Keratinocyte (primary cell): ENCODE measurements around the gene CACNG7. TPM values are rescaled to one million over a fixed set of nuclear protein-coding genes. Genes with fewer than 3 reads are reported as not detected.

Experiments used
- DNase-seq: peaks from one replicate; pipeline ENCODE4 v3.0.0-alpha.2; 2011; ENCODE audit warnings: low read depth, missing footprints, low spot score
- FAIRE-seq: peaks from 2 replicates; lab custom pipeline; 2011; peaks lifted over from hg19 to GRCh38; lab: Jason Lieb, UNC
- H2AFZ ChIP-seq: 2 replicates; pipeline ENCODE4 v1.6.0; 2012; ENCODE audit warnings: low read length, control low read depth, inconsistent platforms; ENCODE audit not compliant: control insufficient read depth
- H3K27ac ChIP-seq: 2 replicates; pipeline ENCODE4 v1.5.1; 2011; ENCODE audit warnings: low read length; ENCODE audit not compliant: control insufficient read depth, insufficient read depth
- H3K27me3 ChIP-seq: 3 replicates; pipeline ENCODE4 v1.6.0; 2011; ENCODE audit warnings: low read length; ENCODE audit not compliant: control insufficient read depth, insufficient read depth; ENCODE audit errors: extremely low read depth
- H3K36me3 ChIP-seq, 2 experiments: 2 replicates in 1 of 2; 3 replicates in 1 of 2; pipeline ENCODE4 v1.5.1; 2011; ENCODE audit warnings: low read length in 2 of 2, mild to moderate bottlenecking in 1 of 2; ENCODE audit not compliant: control insufficient read depth in 2 of 2, insufficient read depth in 2 of 2; ENCODE audit errors: extremely low read depth in 1 of 2
- H3K4me1 ChIP-seq: 3 replicates; pipeline ENCODE4 v1.5.1; 2011; ENCODE audit warnings: low read length; ENCODE audit not compliant: control insufficient read depth, insufficient read depth; ENCODE audit errors: extremely low read depth
- H3K4me2 ChIP-seq: 3 replicates; pipeline ENCODE4 v1.6.0; 2011; ENCODE audit warnings: low read depth, low read length; ENCODE audit not compliant: control insufficient read depth, insufficient read depth; ENCODE audit errors: extremely low read depth
- H3K4me3 ChIP-seq, 3 experiments: fragments of 200-600 bp in 1 of 3; sonication (generic) in 1 of 3; 2 replicates in 2 of 3; 3 replicates in 1 of 3; pipeline ENCODE4 v1.5.1; 2011 to 2016; ENCODE audit warnings: low read length in 3 of 3, mild to moderate bottlenecking in 3 of 3, control low read depth in 2 of 3, inconsistent platforms in 1 of 3, low read depth in 1 of 3, mixed read lengths in 1 of 3, mixed run types in 1 of 3, moderate library complexity in 1 of 3; ENCODE audit not compliant: control insufficient read depth in 2 of 3, insufficient read depth in 2 of 3; ENCODE audit errors: extremely low read depth in 1 of 3
- H3K79me2 ChIP-seq: 2 replicates; pipeline ENCODE4 v1.6.0; 2012; ENCODE audit warnings: low read length; ENCODE audit not compliant: control insufficient read depth, insufficient read depth
- H3K9ac ChIP-seq: 3 replicates; pipeline ENCODE4 v1.6.0; 2011; ENCODE audit warnings: low read length; ENCODE audit not compliant: control insufficient read depth, insufficient read depth; ENCODE audit errors: extremely low read depth
- H3K9me1 ChIP-seq: 3 replicates; pipeline ENCODE4 v1.6.0; 2011; ENCODE audit warnings: low read length; ENCODE audit not compliant: control insufficient read depth, insufficient read depth; ENCODE audit errors: extremely low read depth
- H3K9me3 ChIP-seq: 2 replicates; pipeline ENCODE4 v1.5.1; 2012; ENCODE audit warnings: low read depth, low read length; ENCODE audit not compliant: control insufficient read depth
- H4K20me1 ChIP-seq: 3 replicates; pipeline ENCODE4 v1.6.0; 2011; ENCODE audit warnings: low read length; ENCODE audit not compliant: control insufficient read depth, insufficient read depth; ENCODE audit errors: extremely low read depth
- EZH2 ChIP-seq: IDR thresholded peaks from one replicate; pipeline ENCODE4 v1.6.1; 2012; ENCODE audit warnings: inconsistent platforms, mild to moderate bottlenecking, low read length, moderate library complexity
- dilution Hi-C: fragments of 300-500 bp; cut with MboI; formaldehyde crosslinking; loops from one replicate; pipeline ENCODE4 v1.7.0; 2020; ENCODE audit warnings: low sequenced_read_pairs; ENCODE audit not compliant: extremely low pct_ligation_motif_present
- polyA plus RNA-seq, 5 experiments: library from polyadenylated mRNA; depleted of rRNA in 3 of 5; stranded (reverse) in 3 of 5; stranded (forward) in 1 of 5; unstranded in 1 of 5; fragments of >200 nt; gene quantifications; 1 replicate in 1 of 5; 2 replicates in 3 of 5; 3 replicates in 1 of 5; pipeline versions ENCODE4 v1.2.1 to v1.2.3, GENCODE V29; 2011 to 2012; ENCODE audit warnings: missing spikeins in 2 of 5, low read depth in 1 of 5, low replicate concordance in 1 of 5
- TF ChIP-seq, protein P1 (sequence below), 3 experiments: IDR thresholded peaks in 1 of 3; conservative IDR thresholded peaks in 1 of 3; optimal IDR thresholded peaks in 1 of 3; 2 replicates in 2 of 3; 3 replicates in 1 of 3; pipeline versions ENCODE3 to v1.5.1; 2011; ENCODE audit warnings: low read length in 3 of 3, mild to moderate bottlenecking in 3 of 3, moderate library complexity in 2 of 3, control low read depth in 1 of 3, inconsistent platforms in 1 of 3; ENCODE audit not compliant: insufficient read depth in 2 of 3; ENCODE audit errors: extremely low read depth in 1 of 3

Gene CACNG7
- polyA plus RNA-seq, 1 donor (not counting 4 experiments of a cell fraction or from before 2014, with no cell fraction given), result not detected

DNA sequence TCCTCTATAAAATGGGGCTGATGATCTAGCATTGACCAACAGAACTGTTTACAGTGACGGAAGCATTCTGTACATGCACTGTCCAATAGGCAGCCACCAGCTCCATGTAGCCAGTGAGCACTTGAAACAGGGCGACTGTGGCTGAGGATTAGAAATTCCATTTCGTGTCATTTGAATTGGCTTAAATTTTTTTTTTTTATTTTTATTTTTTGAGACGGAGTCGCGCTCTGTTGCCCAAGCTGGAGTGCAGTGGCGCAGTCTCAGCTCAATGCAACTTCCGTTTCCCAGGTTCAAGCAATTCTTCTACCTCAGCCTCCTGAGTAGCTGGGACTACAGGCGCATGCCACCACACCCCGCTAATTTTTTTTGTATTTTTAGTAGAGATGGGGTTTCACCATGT, 24.0 kb upstream of the CACNG7 start:
- H3K9me1 ChIP-seq, result no peaks in the 10 kb centered on the region
- TF ChIP-seq, protein P1, sequence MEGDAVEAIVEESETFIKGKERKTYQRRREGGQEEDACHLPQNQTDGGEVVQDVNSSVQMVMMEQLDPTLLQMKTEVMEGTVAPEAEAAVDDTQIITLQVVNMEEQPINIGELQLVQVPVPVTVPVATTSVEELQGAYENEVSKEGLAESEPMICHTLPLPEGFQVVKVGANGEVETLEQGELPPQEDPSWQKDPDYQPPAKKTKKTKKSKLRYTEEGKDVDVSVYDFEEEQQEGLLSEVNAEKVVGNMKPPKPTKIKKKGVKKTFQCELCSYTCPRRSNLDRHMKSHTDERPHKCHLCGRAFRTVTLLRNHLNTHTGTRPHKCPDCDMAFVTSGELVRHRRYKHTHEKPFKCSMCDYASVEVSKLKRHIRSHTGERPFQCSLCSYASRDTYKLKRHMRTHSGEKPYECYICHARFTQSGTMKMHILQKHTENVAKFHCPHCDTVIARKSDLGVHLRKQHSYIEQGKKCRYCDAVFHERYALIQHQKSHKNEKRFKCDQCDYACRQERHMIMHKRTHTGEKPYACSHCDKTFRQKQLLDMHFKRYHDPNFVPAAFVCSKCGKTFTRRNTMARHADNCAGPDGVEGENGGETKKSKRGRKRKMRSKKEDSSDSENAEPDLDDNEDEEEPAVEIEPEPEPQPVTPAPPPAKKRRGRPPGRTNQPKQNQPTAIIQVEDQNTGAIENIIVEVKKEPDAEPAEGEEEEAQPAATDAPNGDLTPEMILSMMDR (optimal IDR thresholded peaks at IDR 0.05 in 1 of 3, IDR thresholded peaks at IDR 0.05 in 1 of 3, conservative IDR thresholded peaks at IDR 0.05 in 1 of 3; ENCODE audit: extremely low read depth in 1 of 3, insufficient read depth in 2 of 3, low read length in 3 of 3), result no peak
- TF ChIP-seq EZH2, result no peak
- no peak for DNase-seq
- H3K4me2 ChIP-seq, result no peak overlapping the region
- H3K36me3 ChIP-seq, result no peaks in the 10 kb centered on the region
- peaks cover 10% of the 10 kb centered on the region for H3K4me1 ChIP-seq
- H3K4me3 ChIP-seq, result no peak overlapping the region
- no peak overlapping the region for H2AFZ ChIP-seq
- no peak overlapping the region for H3K27ac ChIP-seq
- dilution Hi-C loops, result no loop called here
- FAIRE-seq, result no peak
- H3K9ac ChIP-seq, result no peak overlapping the region
- H3K79me2 ChIP-seq, result no peaks in the 10 kb centered on the region
- H3K9me3 ChIP-seq, result no peaks in the 10 kb centered on the region
- H4K20me1 ChIP-seq, result no peaks in the 10 kb centered on the region
- H3K27me3 ChIP-seq, result peaks cover 36% of the 10 kb centered on the region

DNA sequence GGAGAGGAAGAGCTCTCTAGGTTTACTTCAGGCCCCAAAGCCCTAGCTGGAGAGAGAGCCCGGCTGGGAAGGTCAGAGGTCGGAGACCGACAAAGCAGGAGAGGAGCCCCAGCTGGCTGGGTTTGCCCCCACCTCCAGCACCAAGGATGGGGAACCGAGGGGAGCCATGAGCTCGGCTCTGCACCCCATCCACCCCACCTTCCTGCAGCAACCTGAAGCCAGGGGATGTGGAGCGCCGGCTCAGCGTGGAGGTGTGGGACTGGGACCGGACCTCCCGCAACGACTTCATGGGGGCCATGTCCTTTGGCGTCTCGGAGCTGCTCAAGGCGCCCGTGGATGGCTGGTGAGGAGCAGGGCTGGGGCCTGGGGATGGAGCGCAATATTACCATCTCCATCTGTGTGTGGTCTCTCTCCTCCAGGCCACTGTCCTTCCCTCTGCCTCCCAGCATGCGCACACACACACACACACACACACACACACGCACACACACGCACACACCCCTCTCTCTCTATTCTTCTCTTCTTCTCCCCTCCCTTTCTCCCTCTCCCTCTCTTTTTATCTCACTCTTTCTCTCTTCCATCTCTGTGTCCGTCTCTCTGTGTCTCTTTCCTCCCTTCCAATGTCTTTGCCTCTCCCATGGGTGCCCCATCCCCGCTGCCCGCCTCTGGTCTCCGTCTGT, 16.6 kb upstream of the CACNG7 start:
- Histone ChIP-seq H3K27ac (no peak overlapping the region), H3K27me3 (no peaks in the 10 kb centered on the region), H3K9ac (no peak overlapping the region), H3K4me2 (no peak overlapping the region), H3K4me1 (no peaks in the 10 kb centered on the region), H3K9me1 (no peaks in the 10 kb centered on the region), H3K36me3 (no peaks in the 10 kb centered on the region), H4K20me1 (no peaks in the 10 kb centered on the region), H3K9me3 (no peaks in the 10 kb centered on the region), H3K4me3 (no peak overlapping the region), H3K79me2 (no peaks in the 10 kb centered on the region), H2AFZ (no peak overlapping the region)
- dilution Hi-C loops, result no loop called here
- DNase-seq (no peak), FAIRE-seq (no peak)
- TF ChIP-seq EZH2, result no peak
- TF ChIP-seq, protein P1 (optimal IDR thresholded peaks at IDR 0.05 in 1 of 3, IDR thresholded peaks at IDR 0.05 in 1 of 3, conservative IDR thresholded peaks at IDR 0.05 in 1 of 3; ENCODE audit: extremely low read depth in 1 of 3, insufficient read depth in 2 of 3, low read length in 3 of 3), result no peak
